Upper lobe of left lung (tissue), 4 donors: ENCODE data around the gene AKAP6.

Source experiments
- CTCF ChIP-seq, 6 experiments: fragments of 450-650 bp in 4 of 6; fragments of 200-600 bp in 2 of 6; sonication (generic) in 2 of 6; IDR thresholded peaks; one replicate each; pipeline ENCODE4 v1.5.1; 2016 to 2019; ENCODE audit warnings: antibody characterized with exemption in 6 of 6
- POLR2A ChIP-seq, 4 donors: fragments of 450-650 bp; IDR thresholded peaks; one replicate each; pipeline ENCODE4 v1.5.1; 2016 to 2017; ENCODE audit warnings: antibody characterized with exemption in 4 of 4, mild to moderate bottlenecking in 2 of 4

GRCh38 chr14:32697704-32698103, 368.6 kb downstream of the AKAP6 start:
- TF ChIP-seq CTCF (IDR thresholded peaks at IDR 0.05) (no peak), POLR2A (IDR thresholded peaks at IDR 0.05) (no peak)
